SK-N-MC (cell line): ENCODE results near the gene CT45A10.
"Not testable (repeated sequence)": the region's sequence is repeated elsewhere in the genome, so short reads cannot be mapped to it uniquely, and the experiment has no call there.

Source experiments
- DNase-seq: peaks from one replicate; pipeline ENCODE4 v3.0.0-alpha.2; 2011; ENCODE audit warnings: low read depth, low spot score
- H3K27ac ChIP-seq: fragments of 200-600 bp; sonication (generic); 2 replicates; pipeline ENCODE4 v1.5.1; 2016; ENCODE audit warnings: mixed run types
- H3K36me3 ChIP-seq: fragments of 200-600 bp; sonication (generic); 2 replicates; pipeline ENCODE4 v1.6.1; 2017; ENCODE audit warnings: antibody characterized with exemption, low read length, mixed read lengths; ENCODE audit not compliant: insufficient read depth
- H3K4me3 ChIP-seq: fragments of 200-600 bp; sonication (generic); 2 replicates; pipeline ENCODE4 v1.5.1; 2016
- H3K9ac ChIP-seq: fragments of 200-600 bp; sonication (generic); 2 replicates; pipeline ENCODE4 v1.8.0; 2017; ENCODE audit warnings: mixed run types, mixed read lengths; ENCODE audit not compliant: insufficient read length
- H3K9me3 ChIP-seq: fragments of 200-600 bp; sonication (generic); 2 replicates; pipeline ENCODE4 v1.6.1; 2017; ENCODE audit warnings: low read depth, mild to moderate bottlenecking, antibody characterized with exemption, low read length, moderate library complexity, mixed read lengths
- EZH2 ChIP-seq: fragments of 200-600 bp; sonication (generic); IDR thresholded peaks from one replicate; pipeline ENCODE4 v1.6.1; 2017; ENCODE audit warnings: antibody characterized with exemption
- FOXP2 ChIP-seq: optimal IDR thresholded peaks from 2 replicates; pipeline ENCODE3; 2011; ENCODE audit warnings: mild to moderate bottlenecking, moderate library complexity; ENCODE audit not compliant: insufficient read depth; ENCODE audit errors: extremely low read length, control extremely low read depth
- POLR2AphosphoS5 ChIP-seq: IDR thresholded peaks from 2 replicates; pipeline ENCODE4 v1.6.1; 2012; ENCODE audit warnings: mild to moderate bottlenecking, low read depth, low read length, borderline replicate concordance

Gene CT45A10, protein sequence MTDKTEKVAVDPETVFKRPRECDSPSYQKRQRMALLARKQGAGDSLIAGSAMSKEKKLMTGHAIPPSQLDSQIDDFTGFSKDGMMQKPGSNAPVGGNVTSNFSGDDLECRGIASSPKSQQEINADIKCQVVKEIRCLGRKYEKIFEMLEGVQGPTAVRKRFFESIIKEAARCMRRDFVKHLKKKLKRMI

DNA sequence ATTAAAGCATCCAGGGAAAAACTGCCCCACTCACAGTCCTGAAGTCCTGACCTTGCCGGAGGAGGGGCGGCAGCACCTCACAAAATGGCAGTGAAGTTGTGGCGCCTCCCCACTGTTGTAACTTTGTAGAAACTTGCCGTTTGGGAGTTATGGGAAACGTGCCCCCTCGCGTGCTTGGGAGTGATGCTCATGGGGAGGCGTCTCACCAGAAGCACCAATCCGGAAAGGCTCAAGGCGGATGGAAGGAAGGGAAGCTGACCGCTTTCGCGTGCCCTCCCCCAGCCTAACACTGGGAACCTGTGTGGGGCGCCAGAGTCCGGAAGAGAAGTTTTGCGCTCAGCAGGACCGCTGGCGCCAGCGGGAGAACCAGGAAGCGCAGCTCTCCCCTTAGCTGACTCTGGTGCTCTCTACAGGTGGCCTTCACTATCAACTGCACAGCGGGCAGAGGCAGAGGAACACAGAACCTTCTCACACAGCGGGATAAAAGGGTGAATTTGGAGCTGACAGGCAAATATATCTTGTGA, at the start of gene CT45A10, which contains the start of gene SAGE1:
CT45A10 (minus strand) TSS at position 151 of the 524 bp plus-strand sequence. CDS start 8,100 bp downstream, outside the sequence.
SAGE1 (plus strand) TSS at position 423 of the 524 bp plus-strand sequence. CDS start 2,527 bp downstream, outside the sequence.
- Histone ChIP-seq H3K27ac (no peak within 1 kb of the TSS), H3K36me3 (no peaks in the 10 kb centered on the region), H3K4me3 (no peak within 1 kb of the TSS), H3K9me3 (no peaks in the 10 kb centered on the region), H3K9ac (no peak within 1 kb of the TSS)
- TF ChIP-seq EZH2 (no peak), FOXP2 (no peak), POLR2AphosphoS5 (no peak)
- no peak for DNase-seq

DNA sequence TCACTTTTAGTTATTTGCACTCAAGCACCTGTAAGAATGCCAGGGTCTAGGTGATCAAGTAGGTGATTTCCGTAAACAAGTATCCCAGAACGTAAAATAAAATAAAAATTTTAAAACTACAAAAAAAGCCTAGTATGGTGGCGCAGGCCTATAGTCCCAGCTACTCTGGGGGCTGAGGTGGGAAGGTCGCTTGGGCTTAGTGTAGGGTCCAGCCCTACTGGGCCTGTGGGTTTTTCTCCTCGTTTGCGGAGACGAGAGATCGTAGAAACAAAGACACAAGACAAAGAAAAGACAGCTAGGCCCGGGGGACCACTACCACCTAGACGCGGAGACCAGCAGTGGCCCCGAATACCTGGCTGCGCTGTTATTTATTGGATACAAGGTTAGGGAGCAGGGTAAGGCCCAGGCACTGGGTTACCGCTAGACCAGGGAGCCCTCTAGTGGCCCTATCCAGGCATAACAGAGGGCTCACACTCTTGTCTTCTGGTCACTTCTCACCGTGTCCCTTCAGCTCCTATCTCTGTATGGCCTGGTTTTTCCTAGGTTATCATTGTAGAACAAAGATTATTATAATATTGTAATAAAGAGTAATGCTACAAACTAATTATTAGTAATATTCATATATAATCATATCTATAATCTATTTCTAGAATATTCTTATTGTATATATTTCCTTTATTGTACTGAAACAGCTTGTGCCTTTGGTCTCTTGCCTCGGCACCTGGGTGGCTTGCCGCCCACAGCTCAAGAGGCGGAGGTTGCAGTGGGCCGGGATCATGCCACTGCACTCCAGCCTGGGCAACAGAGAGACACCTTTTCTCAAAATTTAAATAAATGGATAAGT, 38.6 kb upstream of the CT45A10 start:
- H3K27ac ChIP-seq, result no peak overlapping the region
- DNase-seq, result no peak
- no peak overlapping the region for H3K9ac ChIP-seq
- H3K9me3 ChIP-seq, result no peaks in the 10 kb centered on the region
- no peaks in the 10 kb centered on the region for H3K36me3 ChIP-seq
- TF ChIP-seq FOXP2 (no peak), EZH2 (no peak)
- H3K4me3 ChIP-seq, result no peak overlapping the region

DNA sequence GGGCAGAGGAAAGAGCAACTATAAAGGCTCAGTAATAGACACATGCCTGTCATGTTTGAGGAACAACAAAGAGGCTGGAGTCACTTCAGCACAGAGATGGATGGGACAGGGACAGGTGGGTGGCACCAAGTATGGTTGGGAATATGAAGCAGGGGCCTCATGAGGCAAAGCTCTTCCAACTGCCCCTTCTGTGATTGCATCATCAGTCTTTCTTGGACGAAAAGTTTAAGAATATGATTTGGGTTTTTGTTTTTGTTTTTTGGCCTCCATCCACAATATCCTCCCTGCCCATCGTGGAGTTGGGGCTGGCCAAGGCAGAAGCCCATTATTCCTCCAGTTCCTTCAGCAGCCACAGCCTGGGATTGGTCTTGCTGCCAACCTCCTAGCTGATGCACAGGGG, 34.7 kb upstream of the CT45A10 start:
- Histone ChIP-seq H3K4me3 (no peak overlapping the region), H3K9ac (no peak overlapping the region), H3K36me3 (no peaks in the 10 kb centered on the region), H3K9me3 (no peaks in the 10 kb centered on the region), H3K27ac (no peak overlapping the region)
- TF ChIP-seq FOXP2 (no peak), POLR2AphosphoS5 (no peak), EZH2 (no peak)
- DNase-seq, result no peak

DNA sequence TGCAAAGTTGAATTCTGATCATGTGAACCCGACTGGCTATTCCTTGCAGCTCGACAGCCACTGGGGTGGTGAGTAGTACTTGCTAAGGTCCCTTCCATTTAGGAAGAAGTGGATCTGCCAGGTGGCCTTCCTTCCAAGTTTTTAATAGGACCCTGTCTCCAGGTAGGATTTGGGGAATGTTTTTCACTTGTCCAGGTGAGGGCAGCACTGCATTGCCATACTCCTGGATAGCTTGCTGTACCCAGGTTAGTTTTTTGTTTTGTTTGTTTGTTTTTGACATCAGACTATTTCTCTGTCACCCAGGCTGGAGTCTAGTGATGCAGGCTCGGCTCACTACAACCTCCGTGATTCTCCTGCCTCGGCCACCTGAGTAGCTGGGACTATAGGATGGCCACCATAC, 30.1 kb upstream of the CT45A10 start:
- Histone ChIP-seq H3K27ac (no peak overlapping the region), H3K36me3 (no peaks in the 10 kb centered on the region), H3K9ac (no peak overlapping the region), H3K4me3 (no peak overlapping the region), H3K9me3 (no peaks in the 10 kb centered on the region)
- TF ChIP-seq POLR2AphosphoS5 (no peak), EZH2 (no peak), FOXP2 (no peak)
- DNase-seq, result no peak

DNA sequence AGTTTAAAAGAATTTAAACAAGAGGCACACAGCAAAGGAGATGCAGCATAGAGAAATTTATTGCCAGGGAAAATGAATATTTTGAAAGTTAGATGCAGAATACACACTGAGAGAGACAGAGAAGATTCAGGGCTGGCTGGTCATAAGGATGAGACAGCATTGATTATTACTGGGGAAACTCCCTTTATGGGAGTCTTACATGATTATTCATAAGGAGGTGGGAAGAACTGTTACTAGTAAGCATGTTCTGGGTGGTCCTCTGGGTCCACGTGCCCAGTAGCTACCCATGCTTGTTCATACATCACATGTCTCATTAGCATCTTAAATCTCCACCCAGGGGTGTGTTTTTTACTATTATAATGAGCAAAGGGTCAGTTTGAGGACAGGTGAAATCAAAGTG, 27.3 kb upstream of the CT45A10 start:
- H3K27ac ChIP-seq, H3K9me3 ChIP-seq: not testable (repeated sequence)

DNA sequence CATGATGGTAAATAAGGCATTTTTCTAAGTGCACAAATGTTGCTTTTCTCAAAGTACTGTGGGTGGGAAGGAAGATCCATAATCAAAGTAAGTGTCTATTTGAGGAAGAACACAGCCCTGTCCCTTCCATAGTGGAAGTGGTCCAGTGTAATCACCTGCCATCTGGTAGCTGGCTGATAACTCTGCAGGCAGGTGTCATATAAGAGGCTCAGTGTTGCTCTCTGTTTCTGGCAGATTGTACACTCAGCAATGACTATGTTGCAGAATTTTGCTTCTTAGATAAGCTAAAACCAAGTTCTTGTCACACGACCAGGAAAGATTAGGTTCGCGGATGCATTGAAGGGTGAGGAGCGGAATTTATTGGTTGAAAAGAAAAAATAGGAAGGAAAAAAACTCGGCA, 21.2 kb upstream of the CT45A10 start:
- TF ChIP-seq POLR2AphosphoS5 (no peak), EZH2 (no peak), FOXP2 (no peak)
- no peak overlapping the region for H3K9ac ChIP-seq
- no peak for DNase-seq
- no peaks in the 10 kb centered on the region for H3K36me3 ChIP-seq
- H3K4me3 ChIP-seq, result no peak overlapping the region
- no peak overlapping the region for H3K27ac ChIP-seq
- no peaks in the 10 kb centered on the region for H3K9me3 ChIP-seq

More for the DNA sequence above, 27.3 kb upstream of the CT45A10 start:
- not testable (repeated sequence) for H3K4me3 ChIP-seq, H3K9ac ChIP-seq, H3K36me3 ChIP-seq, DNase-seq

DNA sequence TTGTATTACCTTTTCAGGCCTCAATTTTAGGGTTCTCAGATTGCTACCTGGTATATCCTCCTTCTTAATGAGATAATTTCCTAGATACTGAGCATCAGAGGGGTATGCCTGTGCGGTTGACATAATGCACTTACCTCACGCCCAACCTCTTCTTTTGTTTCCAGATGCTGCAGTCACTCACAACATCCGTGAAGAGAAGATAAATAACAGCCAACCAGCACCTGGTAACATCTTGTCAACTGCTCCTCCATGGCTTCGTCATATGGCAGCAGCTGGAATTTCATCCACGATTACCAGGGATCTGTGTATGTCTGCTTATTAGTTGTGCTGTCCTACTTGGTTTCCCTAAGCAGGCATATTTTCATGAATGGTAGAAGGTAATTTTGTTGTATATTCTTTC, 17.0 kb upstream of the CT45A10 start:
- no peak for DNase-seq
- no peak for TF ChIP-seq EZH2
- no peak for TF ChIP-seq FOXP2
- TF ChIP-seq POLR2AphosphoS5, result no peak
- Histone ChIP-seq H3K9me3 (no peaks in the 10 kb centered on the region), H3K4me3 (no peak overlapping the region), H3K27ac (no peak overlapping the region), H3K9ac (no peak overlapping the region), H3K36me3 (no peaks in the 10 kb centered on the region)

DNA sequence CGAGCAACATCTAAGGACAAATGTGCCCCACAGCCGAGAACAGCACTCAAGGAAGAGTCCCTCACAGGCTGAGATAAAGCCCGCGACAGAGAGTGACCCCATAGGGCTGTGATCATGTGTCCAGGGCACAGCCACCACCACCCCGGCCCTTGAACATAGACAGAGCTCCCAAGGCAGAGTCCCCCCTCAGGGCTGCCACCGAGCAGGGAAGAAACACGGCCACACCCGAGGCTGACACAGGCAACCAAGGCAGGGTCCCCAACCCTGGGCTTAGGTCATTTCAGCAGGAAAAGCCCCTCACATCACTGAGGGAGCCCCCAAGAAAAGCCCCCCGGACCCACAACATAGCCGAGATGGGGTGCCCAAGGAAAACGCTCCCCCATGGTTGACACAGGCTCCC, 463 bp downstream of the CT45A10 start:
- no peak for DNase-seq
- no peaks in the 10 kb centered on the region for H3K9me3 ChIP-seq
- no peaks in the 10 kb centered on the region for H3K36me3 ChIP-seq
- TF ChIP-seq EZH2 (no peak), POLR2AphosphoS5 (no peak), FOXP2 (no peak)
- H3K4me3 ChIP-seq, result no peak overlapping the region
- H3K9ac ChIP-seq, result no peak overlapping the region
- no peak overlapping the region for H3K27ac ChIP-seq

DNA sequence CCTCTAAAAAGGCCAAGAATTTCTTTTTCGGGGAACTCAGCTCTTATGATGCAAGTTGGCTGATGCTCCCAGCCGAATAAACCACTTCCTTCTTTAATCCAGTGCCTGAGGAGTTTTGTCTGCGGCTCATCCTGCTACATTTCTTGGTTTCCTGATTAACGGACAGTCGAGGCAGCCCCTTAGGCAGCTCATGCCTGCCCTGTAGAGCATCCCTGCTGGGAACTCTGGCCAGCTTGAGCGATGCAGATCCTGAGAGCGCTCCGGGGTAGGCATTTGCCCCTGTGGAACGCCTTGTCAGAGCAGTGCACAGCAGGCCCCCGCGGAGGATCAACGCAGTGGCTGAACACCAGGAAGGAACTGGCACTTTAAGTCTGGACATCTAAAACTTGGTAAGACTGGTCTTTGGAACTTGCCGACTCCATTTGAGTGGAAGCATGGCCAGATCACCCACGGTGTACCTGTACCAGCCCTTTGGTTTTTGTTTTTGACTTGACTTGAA, 3.1 kb downstream of the CT45A10 start:
- no peak for TF ChIP-seq FOXP2
- TF ChIP-seq EZH2, result no peak
- DNase-seq, result no peak
- H3K4me3 ChIP-seq, result no peak overlapping the region
- no peaks in the 10 kb centered on the region for H3K36me3 ChIP-seq
- H3K27ac ChIP-seq, result no peak overlapping the region
- no peaks in the 10 kb centered on the region for H3K9me3 ChIP-seq
- H3K9ac ChIP-seq, result no peak overlapping the region

DNA sequence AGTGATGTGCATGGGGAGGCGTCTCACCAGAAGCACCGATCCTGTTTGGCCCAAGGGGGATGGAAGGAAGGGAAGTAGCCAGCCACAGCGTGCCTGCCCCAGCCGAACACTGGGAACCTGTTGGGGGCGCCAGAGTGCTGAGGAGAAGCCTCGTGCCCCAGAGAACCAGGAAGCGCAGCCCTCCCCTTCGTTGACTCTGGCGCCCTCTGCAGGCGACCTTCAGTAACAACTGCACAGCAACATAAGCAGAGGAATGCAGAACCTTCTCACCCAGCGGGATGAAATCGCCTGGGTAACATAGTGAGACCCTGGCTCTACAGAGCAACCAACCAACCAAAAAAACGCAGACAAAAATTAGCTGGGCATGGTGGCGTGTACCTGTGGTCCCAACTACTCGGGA, 4.3 kb downstream of the CT45A10 start:
- not testable (repeated sequence) for H3K9ac ChIP-seq, H3K27ac ChIP-seq, H3K4me3 ChIP-seq, H3K9me3 ChIP-seq, DNase-seq, H3K36me3 ChIP-seq

DNA sequence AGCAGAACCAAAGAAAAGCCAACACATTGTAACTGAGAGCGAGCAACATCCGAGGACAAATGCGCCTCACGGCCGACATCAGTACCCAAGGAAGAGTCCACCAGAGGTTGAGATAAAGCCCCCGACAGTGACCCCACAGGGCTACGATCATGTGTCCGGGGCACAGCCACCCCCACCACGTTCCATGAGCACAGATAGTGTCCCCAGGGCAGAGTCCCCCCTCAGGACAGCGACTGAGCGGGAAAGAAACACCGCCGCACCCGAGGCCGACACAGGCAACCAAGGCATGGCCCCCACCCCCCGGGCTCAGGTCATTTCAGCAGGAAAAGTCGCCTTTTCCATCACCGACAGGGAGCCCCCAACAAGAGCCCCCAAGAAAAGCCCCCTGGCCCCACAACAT, 5.0 kb downstream of the CT45A10 start:
- H3K27ac ChIP-seq, DNase-seq, H3K9ac ChIP-seq, H3K9me3 ChIP-seq, H3K36me3 ChIP-seq, H3K4me3 ChIP-seq: not testable (repeated sequence)

DNA sequence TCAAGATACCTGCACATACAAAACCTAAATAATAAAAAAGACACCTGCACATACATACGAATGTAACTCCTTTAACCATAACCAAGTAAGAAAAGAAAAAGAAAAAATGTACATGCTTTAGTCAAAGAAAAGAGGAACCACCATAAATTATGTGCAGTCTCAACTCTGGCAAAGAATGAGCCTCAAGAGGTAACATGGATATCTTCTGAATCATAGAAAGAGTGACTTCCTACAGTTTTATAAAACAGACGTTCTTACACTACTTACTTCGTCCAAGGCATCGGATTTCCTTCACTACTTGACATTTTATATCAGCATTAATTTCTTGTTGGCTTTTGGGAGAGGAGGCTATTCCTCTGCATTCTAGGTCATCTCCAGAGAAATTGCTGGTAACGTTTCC, 10.5 kb downstream of the CT45A10 start:
- not testable (repeated sequence) for H3K36me3 ChIP-seq, H3K27ac ChIP-seq, H3K9me3 ChIP-seq, DNase-seq, H3K9ac ChIP-seq, H3K4me3 ChIP-seq
